Left lobe of liver (tissue), 2 donors: ENCODE measurements around the gene KIAA1671. TPM values are rescaled to one million over a fixed set of nuclear protein-coding genes. Genes with fewer than 3 reads are reported as not detected.
A peak's percentile ranks its signal among the peaks of the same experiment; 100 is the strongest.
"Not testable (repeated sequence)": the region's sequence is repeated elsewhere in the genome, so short reads cannot be mapped to it uniquely, and the experiment has no call there.

ENCODE experiments used
- ATAC-seq: fragments of 200-7000 bp; cut with Tn5 transposase; one replicate; pipeline ENCODE4 v1.9.1; 2020; ENCODE audit warnings: mild to moderate bottlenecking, moderate library complexity
- DNase-seq: peaks from one replicate; pipeline ENCODE4 v3.0.0-alpha.2; 2020; ENCODE audit warnings: low spot score
- total RNA-seq: library from RNA; stranded (reverse); gene quantifications from one replicate; pipeline ENCODE4 v1.2.1, GENCODE V29; 2021
- donor health status: DM: no; HTN: no; CAD: no; lungs with moderate emphysema.
- donor health status: DM: no; HTN: yes; CAD: no.

The KIAA1671 gene
- total RNA-seq, result 38.9 TPM

DNA sequence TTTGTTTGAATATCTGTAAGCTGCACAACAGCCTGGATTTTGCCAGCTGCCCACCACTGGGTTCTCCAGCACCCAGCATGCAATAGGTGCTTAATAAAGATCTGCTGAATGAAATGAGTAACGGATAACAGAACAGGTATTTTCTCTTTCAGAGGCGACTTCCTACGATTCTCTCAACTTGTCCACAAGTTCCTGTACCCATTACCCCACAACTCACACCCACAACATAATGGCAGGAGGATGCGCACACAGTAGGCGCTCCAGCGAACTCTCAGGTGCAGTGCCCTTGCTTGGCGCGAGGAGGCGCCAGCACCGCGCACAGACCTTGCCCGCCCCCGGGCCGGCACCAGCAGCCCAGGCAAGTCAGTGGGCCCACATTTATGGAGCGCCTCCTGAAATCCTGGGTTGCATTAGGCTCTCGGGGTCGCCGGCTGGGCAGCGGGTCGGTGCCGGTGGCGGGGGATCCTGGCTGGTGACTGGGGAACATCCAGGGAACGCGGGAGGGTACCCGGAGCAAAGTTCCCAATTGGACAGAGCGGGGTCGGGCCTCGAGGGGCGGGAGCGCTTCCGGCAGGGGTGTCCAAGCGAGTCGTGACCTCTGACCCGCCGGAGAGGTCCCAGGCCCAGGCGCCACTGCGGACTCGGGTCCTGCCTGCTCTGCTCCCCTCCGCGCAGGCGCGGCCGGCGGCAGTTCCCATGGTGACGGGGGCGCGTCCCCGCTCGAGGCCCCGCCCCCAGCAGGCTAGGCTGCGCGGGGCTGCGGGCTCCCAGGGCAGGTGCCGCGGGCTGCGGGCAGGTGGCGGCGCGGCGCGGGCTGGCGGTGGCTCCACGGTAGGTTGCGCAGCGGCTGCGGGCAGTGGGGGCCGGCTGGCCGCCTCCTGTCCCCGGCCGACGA, at the start of gene KIAA1671:
Gene KIAA1671 (plus strand): TSS at position 775 of the 895 bp plus-strand sequence. CDS start 75,284 bp downstream, outside the sequence.
- ATAC-seq, result peak; percentile 92
- peak; percentile 96 for DNase-seq

DNA sequence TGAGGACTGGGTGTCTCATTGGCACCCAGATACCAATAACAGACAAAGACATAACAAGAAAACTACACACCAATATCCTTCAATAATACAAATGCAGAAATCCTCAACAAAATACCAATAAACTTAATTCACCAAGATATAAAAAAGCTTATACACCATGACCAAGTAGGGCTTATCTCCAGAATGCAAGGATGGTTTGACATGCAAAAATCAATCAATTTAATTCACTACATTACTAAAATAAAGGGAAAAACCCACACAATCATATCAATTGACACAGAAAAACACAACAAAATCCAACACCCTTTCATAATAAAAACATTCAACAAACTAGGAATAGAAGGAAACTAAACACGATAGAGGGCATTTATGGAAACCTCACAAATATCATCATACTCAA, 46.6 kb upstream of the KIAA1671 start:
- no peak for DNase-seq
- no peak for ATAC-seq

DNA sequence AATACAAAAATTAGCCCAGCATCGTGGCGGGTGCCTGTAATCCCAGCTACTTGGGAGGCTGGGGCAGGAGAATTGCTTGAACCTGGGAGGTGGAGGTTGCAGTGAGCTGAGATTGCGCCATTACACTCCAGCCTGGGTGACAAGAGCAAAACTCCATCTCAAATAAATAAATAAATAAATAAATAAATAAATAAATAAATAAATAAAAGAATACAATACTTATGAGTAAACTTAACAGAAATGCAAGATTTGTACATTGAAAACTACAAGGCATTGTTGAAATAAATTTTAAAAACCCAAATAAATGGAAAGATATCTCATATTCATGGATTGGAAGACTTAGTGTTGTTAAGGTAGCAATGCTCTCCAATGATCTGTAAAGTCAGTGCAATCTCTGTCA, 45.4 kb upstream of the KIAA1671 start:
- not testable (repeated sequence) for DNase-seq, ATAC-seq

DNA sequence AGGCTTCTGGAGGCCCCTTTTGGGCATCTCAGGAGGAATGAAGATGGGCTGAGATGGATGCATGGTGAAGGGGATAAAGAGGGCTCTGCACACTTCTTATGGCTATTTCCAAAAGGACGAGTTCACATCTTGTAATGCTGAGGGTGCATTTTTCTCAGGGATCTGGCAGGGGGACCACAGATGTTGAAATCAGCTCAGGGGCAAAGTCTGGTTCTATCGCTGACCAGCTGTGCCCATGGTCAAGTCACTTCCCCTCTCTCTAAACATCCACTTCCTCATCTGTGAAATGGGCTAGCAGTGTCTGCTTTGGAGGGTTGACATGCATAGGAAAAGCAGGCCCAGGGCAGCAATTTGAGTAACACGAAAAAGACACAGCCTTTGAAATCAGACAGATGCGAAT, 32.5 kb upstream of the KIAA1671 start:
- DNase-seq (no peak), ATAC-seq (peak; percentile 61)

DNA sequence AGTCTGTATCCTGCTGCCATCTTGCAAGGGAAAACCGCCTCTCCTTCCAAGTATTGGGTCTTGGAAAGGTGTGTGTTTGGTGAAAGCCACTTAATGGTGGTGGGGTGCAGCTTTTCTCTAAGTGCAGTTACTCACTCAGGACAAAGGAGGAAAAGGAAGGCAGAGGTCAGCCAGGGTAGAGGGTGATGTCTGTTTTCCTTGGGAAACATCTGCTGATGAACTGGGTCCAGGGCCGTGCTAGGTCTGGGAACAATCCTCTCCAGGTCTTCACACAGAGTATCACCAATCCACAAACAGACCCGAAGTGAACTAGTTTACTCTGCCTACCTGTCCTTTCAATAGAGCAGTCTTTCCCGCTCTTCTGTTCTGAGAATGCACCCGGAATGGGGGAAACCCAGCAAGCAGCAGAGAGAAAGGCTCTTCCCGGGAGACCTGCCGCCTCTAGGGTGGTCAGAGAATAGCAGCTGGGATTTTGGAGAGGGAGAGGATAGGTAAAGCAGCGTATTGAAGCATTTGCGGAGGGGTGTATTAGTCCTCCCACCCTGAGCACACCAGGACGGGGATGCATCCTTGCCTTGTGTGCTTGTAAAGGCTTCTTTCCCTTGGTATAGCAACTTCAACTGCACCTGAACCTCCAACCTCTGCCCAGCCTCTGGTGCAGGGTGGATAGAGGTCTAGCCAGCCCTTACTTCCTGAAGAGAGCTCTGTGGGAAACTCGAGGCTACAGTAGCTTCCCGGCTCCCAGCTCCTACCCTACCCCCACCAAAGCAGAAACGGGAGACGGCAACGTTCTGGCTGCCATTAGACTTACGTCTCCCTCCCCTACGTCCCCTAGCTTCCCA, 26.7 kb upstream of the KIAA1671 start:
- ATAC-seq (no peak), DNase-seq (no peak)

DNA sequence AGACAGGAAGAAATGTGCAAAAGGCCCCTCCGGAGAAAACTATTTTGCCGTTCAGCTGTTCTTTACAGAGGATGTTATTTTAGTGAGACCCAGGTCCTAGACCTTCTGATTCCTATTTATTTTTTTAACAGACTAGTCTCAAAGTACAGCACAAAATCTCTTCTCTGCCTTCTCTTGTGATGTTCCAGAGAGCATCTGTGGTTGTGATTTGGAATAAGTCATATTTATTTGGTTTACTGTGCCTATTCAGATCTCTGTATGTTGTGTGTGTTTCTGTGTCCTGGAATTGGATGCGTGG, 26.1 kb upstream of the KIAA1671 start:
- no peak for ATAC-seq
- DNase-seq, result no peak

DNA sequence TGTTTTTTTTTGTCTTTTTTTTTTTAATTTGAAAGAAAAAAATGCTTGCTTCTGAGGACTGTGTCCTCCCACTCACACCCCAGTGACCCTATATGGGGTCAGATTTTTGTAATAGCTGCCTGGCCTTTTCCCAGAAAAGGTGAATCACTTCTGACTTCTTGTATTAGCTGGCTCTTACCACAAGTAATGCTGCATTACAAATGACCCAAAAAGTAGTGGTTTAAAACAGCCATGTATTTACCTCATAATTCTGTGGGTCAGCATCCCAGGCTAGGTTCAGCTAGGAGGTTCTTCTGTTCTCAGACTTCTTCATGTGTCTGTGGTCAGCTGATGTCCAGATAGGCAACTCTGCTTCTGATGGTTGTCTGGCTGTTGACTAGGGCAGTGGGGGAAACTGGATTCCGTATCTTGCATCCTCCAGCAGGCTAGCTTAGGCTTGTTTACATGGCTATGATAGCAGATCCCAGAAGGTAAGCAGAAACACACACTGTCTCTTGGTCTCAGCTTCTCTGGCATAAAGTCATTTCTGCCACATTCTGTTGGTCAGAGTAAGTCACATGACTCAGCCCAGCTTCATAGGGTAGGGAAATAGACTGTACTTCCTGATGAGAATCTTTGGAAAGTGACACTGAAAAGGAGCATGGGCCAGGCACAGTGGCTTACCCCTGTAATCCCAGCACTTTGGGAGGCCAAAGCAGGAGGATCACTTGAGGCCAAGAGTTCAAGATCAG, 25.5 kb upstream of the KIAA1671 start:
- ATAC-seq (no peak), DNase-seq (no peak)

DNA sequence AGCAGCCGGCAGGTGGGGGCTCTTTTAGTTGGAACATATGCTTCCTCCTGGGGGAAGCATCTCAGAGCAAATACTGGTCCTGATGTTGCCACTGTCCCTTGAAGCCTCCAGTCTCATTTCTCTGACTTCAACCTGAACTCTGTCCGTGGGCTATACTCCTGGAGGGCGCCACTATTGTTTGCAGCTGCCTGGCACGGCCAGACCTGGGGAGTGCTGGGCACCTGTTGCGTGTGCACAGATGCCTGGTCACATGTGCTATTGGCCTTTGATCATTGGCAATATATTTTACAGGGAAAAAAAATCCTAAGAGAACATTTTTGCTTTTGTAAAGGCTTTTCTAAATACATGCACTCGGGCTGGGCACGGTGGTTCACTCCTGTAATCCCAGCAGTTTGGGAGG, 24.2 kb upstream of the KIAA1671 start:
- no peak for ATAC-seq
- DNase-seq, result no peak

DNA sequence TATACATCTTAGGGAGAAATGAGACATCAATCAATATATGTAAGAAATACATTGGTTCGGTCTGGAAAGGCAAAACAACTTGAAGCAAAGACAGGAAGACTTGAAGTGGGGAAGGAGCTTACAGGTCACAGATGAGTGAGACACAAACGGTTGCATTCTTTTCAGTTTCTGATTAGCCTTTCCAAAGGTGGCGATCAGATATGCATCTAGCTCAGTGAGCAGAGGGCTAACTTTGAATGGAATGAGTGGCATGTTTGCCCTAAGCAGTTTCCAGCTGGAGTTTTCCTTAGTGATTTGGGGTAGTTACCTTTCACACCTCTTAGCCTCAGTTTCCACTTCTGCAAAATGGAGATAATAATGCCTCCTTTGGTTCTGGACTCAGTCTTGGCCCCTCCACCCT, 21.8 kb upstream of the KIAA1671 start:
- DNase-seq, result no peak
- no peak for ATAC-seq

DNA sequence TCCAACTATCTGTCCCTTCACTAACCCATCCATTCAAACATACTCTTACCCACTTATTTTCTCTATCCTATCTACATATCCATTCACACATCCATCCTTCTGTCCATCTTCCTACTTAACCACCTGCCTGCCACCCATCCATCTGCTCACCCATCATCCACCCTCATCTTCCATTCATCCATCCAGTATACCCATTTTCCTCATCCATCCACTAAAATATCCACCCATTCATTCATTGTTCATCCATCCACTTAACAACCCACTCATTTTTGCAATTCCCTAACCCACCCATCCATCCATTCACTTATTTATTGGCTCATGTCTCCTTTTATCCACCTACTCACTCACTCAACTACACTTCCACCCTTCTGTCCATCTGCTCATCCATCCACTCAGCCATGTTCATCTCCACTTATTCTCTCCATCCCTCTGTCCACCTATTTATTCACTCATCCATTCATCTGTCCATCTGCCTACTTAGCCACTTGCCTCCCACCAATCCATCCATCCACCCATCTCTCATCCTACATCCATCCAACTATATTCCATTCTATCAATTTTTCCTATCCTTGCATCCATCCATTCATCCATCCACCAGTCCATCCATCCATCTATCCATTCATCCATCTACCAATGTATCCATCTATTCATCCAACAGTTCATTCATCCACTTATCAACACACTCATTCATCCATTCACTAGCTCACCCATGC, 16.6 kb upstream of the KIAA1671 start:
- DNase-seq (no peak), ATAC-seq (no peak)

DNA sequence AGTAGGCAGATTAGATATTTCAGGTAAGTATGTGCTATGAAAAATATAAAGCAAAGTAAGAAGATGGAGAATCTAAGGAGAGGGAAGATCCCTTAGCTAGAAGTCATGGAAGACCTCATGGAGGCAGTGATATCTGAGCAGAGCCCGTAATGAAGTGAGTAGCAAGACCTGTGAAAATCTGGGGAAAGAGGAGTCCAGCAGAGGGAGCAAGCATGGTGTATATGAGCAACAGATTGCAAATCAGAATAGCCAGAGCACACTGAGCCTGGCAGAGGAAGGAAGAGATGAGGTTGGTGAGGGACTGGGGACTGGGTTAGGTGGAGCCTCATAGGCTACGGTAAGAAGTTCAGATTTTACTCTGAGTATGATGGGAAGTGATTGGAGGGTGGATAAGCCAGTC, 15.4 kb upstream of the KIAA1671 start:
- ATAC-seq, result peak; percentile 59
- DNase-seq, result no peak

DNA sequence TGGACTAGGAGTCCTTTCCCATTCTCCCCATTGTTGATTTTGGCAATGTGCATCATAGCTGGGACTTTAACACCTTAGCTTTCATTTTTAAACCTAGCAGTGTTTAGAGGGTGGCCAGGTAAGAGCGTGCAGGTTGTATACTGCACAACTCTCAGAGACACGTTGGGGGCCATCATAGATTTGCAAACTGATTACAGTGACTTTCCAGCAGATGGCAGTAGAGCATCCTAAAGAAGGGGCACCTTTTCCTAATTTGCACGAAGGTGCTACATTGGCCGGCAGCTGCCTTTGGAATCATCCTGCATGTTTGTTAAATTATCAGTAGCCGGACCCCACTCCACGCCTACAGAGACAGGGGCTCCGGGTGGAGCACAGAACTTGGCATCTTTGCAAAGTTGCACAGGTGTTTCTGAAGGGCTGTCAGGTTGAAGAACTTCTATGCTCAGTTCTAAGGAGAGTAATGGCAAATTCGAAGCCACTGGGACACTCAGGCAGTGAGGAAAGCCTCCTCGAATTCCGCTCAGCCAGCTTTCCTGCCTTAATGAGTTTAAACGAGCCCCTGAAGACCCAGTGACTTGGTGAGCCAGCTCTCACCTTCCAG, 13.7 kb upstream of the KIAA1671 start:
- DNase-seq, result no peak
- peak; percentile 94 for ATAC-seq

DNA sequence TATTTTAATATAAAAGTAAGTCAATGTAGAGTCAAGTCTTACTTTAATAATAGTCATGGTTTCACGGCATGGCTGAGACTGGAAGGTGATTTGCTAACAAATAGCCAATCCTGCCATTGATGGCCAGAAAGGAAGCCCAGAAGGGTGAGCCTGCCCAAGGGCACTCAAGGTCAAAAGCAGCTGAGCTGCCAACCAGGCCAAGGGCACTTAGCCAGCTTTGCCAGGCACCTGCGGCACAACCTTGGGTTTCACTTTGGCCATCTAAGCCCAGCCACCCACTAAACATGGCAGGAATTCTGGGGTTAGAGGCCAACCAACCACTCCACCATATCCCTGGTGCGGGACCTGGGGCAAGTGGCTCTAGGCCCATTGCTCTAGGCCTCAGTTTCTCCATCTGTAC, 10.2 kb upstream of the KIAA1671 start:
- ATAC-seq, result no peak
- no peak for DNase-seq

DNA sequence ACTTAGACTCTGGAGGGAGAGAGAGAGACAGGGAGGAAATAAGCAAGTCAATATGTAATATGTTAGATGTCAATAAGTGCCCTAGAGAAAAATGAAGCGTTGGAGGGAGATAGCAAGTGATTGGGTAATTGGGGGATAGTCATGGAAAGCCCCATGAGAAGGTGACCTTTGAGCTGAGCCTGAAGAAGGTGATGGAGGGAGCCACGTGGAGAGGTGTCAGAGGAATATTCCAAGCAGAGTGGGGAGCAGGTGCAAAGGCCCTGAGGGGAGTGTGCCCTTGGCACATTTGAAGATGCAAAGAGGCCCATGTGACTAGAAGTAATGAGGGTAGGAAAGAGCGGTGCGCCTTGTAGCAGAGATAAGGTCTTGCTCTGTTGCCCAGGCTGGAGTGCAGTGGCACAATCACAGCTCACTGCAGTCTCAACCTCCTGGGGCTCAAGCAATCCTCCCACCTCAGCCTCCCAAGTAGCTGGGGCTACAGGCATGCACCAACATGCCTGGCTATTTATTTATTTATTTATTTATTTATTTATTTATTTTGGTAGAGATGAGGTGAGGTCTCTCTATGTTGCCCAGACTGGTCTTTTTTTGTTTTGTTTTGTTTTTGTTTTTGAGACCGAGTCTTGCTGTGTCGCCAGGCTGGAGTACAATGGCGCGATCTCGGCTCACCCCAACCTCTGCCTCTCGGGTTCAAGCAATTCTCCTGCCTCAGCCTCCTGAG, 8.1 kb upstream of the KIAA1671 start:
- DNase-seq (no peak), ATAC-seq (no peak)

DNA sequence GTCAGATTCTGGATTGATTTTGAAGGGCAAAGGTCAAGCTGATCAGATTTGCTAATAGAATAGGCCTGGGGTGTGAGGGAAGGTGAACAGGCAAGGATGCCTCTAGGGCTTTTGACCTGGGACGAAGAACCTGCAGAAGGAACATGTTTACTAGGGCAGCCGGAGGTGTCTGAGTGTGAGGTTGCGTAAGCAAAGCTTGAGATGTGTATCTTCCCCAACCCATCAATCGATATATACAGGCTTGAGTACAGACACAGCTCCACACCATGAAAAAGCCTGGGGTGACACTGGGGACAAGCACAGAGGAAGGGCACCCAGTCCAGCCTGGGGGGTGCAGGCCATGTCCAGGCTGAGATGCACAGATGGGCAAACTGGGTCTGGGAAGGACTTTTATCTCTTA, 7.1 kb upstream of the KIAA1671 start:
- DNase-seq, result no peak

DNA sequence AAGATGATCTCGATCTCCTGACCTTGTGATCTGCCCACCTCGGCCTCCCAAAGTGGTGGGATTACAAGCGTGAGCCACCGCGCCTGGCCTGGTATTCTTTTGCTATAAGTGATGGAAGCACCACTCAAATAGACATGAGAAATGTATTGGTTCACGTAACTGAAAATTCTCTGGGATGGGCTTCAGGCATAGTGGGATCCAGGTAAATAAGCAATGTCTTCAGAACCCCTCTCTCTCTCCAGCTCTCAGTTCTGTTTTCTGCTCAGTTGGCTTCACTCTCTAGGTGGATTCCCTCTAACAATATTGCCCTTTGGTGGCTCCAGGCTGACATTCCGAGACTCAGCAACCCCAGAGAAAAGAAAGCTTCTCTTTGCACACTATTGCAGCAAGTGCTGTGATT, 5.1 kb upstream of the KIAA1671 start:
- DNase-seq, result no peak
- ATAC-seq, result no peak

More for the DNA sequence above, 7.1 kb upstream of the KIAA1671 start:
- ATAC-seq, result no peak

DNA sequence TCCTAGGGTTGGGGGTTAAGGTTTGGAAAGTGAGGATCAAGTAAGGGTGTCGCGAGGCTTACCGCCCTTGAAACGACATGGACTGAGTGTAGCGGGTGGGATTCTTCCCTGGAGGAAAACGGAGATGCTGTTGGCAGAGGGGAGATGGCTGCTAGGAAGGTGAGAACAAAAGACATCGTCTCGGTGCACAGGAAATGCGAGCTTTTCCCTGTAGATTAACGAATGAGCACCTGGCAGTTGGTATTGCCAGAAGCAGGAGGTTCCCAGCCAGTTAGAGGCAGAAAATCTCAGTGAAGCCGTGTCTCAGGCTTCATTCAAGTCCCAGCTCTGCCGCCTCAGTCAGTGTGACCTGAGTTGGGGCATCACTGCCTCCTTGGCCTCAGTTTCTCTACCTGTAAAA, 4.6 kb upstream of the KIAA1671 start:
- no peak for DNase-seq

DNA sequence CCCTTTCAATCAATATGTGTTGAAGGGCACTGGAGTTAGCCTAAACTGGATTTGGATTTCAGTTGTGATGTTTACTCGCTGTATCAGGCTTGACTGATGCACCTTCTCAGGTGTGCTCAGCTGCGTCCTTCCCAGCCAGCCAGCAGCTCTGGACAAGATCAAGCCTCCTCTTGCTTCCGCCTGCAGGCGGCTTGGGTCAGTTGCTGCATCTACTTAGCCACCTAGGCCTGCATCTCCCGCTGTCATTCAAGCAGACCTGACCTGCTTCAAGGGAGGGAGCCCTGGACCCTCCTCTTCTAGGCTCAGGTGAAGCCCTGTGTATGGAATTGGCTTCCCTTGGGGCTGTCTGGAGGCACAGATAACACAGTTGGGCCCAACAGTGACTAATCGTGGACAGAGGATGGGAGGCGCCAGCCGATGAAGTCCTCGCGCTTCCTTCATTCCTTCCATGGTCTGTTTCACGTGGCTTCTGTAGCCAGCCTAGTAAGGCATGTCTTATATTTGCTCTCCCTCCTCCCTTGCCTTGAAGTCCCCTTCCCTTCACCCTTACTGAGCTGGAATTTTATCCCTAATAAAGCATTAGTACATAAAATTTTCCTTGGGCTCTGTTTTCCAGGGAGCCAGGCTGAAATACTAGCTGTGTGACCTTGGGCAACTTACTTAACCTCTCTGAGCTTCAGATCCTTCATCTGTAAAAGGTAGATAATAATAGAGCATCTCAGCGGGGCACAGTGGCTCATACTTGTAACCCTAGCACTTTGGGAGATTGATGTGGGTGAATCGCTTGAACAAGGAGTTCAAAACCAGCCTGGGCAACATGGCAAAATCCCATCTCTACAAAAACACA, 3.9 kb upstream of the KIAA1671 start:
- ATAC-seq (no peak), DNase-seq (no peak)

More for the DNA sequence above, 4.6 kb upstream of the KIAA1671 start:
- no peak for ATAC-seq
